HG02938 (cell line): ENCODE data around the gene STRN4.
"Not testable (repeated sequence)": the region's sequence is repeated elsewhere in the genome, so short reads cannot be mapped to it uniquely, and the experiment has no call there.

ENCODE experiments used
- ATAC-seq: cut with Tn5 transposase; IDR thresholded peaks from one replicate; pipeline ENCODE4 v1.9.1; 2021; ENCODE audit warnings: mild to moderate bottlenecking, moderate library complexity; ENCODE audit not compliant: unreplicated experiment

STRN4 gene

DNA sequence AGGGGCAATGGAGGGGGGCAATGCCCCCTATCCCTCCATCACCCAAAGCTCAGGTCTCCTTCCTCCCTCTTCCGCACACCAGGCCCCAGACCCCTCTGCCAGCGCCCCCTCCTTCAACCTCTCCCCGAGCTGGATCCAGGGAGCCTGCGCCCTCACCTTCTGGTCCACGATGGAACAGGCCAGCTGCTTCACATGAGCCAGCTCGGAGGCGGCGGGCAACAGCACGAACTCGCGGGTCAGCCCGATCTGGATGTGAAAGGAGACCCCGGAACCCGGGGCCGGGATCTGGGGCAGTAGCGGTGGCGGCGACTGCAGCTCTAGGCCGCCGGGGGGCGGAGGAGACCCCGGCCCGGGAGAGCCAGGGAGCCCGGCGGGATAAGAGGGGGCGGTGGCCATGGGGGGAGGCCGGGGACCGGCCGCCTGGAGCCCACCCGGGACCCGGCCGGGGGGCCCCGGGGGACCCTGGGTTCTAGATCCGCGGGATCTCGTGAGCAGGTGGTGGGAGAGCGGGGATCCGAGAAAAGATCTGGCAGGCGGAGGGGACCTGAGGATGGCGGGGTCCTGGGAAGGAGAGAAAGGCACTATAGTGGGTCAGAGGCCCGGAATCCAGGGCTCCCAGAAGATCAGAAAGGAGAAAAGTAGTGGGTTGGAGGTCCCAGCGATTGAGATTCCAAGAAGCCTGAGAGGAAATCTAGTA lies 30.1 kb downstream of the STRN4 start:
- ATAC-seq, result no peak

DNA sequence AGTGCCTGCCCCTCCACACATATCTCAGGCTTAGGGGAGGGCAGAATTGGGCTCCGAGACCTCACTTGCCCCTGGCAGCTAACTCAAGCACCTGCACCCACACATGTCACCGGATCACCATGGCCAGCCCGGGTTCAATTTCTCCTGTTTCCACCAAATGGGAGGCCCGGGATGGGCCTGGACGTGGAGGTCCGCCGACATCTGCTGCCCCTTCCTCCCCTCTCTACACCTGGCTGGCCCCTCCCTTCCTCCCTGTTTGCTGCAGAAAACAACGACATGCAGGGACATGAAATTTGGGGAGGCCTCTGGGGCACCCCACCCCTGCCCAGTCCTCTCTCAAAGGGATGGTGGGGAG lies 30.7 kb downstream of the STRN4 start:
- no peak for ATAC-seq

DNA sequence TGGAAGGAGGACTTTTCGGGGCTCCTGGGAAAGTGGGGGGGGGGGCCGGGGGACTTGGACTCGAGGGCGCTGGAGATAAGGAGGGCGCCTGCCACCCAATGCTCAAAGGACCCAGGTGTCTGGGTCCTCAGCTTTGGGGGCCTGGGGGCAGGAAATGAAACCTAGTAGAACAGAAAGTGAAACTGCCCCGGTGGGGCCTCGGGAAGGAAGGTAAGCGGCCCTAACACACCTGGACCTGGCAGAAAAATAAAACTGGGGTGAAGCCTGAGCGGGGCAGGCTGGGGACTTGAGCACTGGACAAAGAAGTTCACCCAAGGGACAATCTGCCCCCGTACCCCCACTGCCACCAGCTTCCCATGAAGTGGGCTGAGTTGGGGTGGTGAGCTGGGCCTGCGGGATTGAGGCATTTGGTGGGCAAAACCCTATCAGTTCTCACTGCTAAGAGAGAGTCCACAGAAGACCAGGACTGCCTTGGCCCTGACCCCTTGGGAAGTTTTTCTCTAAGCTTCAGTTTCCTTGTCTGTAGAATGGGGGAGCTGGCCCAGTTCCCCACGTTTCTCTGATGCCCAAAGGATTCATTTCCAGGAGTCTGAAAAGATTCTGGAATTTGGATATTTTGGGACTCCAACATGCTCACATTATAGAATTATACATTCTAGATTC lies 31.7 kb downstream of the STRN4 start:
- no peak for ATAC-seq

DNA sequence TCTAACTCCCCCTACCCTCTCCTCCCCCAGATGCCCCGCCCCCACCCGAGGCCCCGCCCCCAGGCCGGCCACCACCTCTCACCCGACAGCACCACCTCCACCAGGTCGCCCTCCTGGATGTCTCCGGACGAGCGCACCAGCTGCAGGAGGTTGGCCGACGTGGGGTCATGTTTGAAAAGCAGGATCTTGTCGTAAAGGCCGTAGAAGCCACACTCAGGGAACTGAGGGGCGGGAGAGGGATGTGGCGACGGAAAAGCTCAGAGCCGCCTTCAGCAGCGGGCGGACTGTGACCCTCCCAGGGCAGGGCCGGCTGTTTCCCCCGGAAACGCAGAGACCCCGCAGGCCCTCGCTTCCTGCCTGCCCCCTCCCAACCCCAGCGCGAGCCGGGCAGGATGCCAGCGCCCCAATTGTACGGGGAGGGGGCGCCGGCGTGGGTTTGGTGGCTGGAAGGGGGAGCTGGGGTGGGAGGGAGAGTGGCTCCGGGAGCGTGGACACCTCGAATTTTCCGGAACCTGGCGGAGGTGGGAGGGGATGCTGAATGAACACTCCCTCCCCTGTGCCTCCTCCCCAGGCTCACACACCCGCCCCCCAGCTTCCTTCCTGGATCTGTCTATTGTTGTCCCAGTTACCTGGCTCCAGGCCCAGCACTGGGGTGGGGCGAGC lies 32.3 kb downstream of the STRN4 start:
- no peak for ATAC-seq

DNA sequence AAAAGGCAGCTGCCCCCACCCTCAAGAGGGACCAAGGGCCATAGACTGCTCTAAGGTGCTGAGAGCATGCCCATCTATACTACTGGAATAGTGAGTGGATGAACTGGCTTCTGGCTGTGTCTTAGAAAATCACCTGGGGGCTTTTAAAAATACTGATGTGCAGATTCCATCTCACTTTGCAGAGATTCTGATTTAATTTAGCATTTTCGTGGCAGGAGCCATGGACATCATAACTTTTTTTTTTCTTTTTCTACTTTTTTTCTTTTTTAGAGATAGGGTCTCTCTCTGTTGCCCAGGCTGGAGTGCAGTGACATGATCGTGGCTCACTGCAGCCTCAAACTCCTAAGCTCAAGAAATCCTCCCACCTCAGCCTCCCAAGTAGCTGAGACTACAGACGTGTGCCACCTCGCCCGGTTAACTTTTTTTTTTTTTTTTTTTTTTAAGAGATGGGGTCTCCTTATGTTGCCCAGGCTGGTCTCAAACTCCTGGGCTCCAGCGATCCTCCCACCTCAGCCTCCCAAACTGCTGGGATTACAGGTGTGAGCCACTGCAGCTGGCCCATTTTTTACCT lies 33.4 kb downstream of the STRN4 start:
- ATAC-seq, result not testable (repeated sequence)

DNA sequence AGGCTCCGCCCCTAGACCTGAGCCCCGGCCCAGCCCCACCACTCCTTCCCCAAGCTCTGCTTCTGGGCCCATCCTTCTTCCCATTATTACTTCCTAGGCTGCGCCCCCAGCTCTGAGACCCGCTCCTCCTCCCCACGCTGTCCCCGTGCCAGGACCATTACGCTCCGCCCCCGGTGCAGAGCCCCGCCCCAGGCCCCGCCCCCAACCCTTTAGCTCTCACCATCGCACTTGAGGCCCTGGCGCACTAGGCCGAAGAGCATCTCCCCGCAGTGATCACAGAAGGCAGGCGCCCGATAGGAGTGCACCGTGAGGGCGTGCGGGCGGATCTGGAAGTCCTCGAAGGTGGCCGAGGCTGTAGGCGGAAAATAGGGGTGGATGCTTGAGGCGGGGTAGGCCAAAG lies 35.6 kb downstream of the STRN4 start:
- no peak for ATAC-seq

DNA sequence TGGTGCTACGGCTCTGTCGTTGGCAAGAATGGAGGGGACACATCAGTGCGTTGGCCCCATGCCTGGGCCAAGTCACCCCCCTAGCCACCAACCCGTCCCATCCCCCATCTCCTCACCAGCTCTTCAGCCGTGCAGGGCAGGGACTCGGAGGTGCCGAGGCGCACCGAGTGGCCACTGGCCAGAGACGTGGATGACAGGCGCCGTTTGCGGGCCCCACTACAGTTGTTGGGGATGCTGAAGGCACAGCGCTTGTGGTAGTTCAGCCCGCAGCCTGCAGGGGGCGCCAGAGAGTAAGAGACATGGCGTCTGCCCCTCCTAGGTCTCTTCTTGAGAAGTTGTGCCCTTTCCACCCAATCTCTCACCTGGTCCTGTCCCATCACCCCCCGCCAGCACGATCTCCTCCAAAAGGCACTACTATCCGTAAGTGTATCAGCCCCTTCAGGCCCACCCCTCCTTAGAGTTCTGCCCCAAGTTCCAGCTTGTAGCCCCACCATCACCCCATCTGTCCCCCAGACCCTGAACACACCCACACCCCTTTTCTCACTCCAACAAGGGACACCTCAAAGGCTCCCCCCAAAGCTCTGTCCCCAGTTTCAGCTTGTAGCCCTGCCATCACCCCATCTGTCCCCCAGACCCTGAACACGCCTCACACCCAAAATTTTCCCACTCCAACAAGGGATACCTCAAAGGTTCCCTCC lies 41.7 kb downstream of the STRN4 start:
- no peak for ATAC-seq

DNA sequence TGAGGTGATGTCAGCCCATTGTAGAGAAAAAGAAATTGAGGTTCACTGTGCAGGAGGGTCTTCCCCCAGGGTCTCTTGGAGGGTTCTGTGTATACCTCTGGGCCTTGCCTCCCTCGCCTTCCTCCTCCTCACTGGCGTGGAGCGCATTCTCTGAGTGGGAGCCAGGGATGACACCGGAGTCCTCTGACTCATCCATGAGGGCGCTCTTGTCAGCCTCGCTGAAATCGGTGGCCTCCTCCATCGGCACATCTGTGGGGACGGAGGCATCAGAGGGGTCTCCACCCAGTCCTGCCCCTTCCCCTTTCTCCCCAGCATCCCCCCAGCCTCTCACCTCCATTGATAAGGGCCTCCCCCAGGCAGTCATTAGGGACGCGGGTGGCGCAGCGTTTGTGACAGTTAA lies 45.5 kb downstream of the STRN4 start:
- no peak for ATAC-seq

DNA sequence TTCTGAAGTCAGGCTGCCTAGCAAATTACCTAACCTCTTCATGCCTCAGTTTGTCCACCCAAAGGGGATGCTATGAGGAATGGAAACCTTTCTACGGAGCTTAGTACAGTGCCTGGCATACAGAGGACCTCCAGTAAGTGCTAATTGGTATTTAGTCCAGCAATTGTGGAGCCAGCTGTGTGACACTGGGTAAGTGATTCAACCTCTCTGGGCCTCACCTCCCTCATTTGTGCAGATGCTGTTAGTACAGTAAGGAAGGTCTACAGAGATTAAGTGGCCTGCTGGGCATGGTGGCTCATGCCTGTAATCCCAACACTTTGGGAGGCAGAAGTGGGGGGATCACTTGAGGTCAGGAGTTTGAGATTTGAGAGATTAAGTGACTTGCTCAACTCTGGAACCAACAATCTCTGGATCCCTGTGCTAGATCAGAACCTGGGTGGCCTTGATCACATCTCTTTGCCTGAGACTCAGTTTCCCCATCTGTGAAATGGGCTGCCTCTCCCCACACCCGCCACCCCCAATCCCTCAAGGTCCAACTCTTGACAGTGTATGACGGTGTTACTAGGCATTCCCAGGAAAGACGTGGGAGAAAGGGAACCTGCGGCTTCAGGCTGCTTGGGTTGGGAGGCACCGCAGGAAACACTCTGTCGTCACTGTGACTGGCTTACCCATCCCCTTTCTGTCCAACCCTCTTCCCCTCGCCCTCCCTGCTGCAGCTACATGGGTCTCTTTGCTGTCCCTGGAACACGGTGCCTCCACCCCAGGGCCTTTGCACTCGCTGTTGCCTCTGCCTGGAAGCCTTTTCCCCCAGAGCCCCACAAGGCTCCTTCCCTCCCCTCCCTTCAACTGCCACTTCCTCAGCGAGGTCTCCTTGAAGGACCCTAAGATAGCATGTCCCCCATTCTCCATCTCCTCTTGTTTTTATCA lies 47.6 kb downstream of the STRN4 start:
- ATAC-seq, result no peak

DNA sequence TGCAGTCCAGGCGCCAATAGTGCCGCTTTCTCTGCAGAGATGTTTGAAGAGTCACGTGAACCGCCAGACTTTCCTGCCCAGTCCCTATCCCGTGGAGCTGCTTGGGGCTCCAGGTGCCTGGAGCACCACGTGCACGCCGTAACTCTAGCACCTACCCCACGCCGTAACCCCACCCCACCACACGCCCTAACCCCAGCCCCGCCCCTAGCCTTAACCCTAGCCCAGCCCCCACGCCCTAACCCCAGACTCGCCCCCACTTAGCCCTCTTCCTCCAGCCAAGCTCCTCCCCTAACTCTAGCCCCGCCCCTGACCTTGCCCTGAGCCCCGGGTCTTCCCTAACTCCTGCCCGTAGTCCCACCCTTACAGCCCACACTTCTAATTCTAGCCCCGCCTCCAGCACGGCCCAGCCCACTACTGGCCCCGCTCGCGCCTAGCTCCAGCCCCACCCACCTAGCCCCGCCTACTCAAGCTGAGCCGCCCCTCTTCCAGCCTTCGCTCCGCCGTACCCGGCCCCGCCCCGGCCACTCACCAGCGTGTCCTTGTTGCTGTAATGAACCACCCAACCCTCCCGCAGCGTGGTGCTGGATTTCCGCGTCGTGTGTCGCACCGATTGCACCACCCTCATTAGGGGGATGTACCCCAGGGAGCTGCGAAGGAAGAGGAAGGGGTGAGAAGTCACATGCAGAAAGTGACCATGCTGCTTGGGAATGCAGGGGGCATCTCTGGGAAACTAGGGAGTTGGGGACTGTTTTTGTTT lies 48.9 kb downstream of the STRN4 start:
- ATAC-seq, result no peak

DNA sequence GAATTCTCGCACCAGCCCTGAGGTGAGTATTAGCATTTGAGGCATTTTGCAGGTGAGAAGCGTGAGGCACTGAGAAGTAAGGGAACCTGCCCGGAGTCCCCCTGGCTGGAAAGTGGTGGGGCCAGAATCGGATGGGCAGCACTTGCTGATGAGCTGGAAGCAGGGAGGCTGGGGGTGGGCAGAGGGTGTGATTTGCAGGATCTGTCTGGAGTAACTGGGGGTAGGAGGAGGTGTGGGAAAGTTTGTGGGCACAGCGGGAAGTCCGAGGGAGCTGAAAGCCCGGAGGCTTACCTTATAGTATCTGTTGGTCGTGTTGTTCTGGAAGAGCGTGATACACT lies 49.4 kb downstream of the STRN4 start:
- no peak for ATAC-seq

DNA sequence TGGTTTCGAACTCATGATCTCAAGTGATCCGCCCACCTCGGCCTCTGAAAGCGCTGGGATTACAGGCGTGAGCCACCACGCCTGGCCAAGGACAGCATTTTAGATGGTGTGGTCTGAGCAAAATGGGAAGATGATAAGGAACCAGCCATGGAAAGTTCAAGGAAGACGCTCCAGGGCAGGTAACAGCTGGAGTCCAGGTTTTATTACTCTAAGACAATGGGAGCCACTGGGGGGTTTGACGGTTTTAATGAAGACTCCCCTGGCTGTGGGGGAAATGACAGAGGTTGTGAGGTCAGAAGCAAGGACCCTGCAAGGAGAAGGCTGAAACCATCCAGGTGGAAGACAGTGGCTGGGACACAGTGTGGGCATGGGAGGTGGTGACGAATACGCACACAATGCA lies 50.2 kb downstream of the STRN4 start:
- ATAC-seq, result no peak

DNA sequence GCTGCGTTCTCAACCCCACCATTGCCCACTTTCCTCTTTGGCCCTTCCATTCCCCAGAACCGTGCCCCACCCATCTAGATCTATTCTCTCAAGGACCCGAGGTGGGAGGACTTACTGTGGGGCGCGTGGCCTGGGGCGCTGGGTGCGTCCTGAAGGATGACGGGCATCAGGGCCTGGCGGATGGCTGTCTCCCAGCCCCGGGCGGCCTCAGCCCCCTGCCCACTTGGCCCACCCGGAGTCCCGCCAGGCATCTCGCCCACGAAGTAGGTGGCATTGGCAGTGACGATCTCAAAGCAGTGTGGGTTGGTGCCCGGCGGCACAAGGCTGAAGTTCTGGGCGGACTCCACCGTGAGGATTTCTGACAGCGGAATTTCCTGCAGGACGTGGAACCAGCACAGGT lies 52.5 kb downstream of the STRN4 start:
- ATAC-seq, result no peak

DNA sequence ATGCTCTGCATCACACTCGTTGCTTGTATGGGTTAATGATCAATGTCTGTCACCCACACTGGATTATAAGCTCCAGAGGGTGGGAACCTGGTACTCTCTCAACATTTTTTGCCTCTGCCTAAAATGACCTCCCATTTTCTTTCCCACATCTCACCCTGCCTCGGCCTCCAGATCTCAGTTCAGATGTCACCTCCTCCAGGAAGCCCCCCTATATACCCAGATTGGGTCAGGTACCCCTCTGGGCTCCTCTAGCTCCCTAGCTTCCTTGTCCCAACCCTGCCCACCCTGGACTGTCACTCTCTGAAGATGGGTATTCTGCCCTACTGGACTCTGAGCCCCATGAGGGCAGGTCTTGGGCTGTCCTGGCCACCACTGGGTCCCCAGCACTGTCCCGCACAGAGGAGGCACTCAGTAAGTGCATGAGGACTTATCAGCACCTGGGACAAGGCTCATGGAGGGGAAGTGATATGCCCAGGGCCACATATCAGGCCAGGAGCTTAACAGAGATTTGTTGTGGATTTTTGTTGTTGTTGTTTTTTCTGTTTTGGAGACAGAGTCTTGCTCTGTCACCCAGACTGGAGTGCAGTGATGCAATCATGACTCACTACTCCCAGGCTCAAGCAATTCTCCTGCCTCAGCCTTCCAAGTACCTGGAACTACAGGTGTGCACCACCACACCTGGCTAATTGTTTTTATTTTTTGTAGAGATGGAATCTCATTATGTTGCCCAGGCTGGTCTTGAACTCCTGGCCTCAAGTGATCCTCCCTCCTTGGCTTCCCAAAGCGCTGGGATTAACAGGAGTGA lies 53.1 kb downstream of the STRN4 start:
- no peak for ATAC-seq

DNA sequence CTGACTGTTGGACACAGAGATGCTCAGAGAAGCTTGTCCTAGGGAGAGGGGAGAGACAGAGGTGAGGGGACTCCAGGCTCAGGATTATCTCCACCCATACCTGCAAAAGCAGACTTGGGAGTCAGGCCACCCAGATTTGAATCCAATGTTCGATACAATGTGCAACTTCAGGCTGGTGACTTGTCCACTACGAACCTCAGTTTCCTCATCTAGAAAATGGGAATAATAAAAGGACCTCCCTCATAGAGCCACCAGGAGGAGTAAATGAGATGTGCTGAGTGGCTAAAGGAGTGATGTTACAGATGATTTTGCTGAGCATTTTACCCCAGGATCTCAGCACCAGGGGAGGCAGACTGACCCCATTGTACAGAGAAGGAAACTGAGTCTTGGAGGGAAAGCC lies 54.3 kb downstream of the STRN4 start:
- no peak for ATAC-seq

DNA sequence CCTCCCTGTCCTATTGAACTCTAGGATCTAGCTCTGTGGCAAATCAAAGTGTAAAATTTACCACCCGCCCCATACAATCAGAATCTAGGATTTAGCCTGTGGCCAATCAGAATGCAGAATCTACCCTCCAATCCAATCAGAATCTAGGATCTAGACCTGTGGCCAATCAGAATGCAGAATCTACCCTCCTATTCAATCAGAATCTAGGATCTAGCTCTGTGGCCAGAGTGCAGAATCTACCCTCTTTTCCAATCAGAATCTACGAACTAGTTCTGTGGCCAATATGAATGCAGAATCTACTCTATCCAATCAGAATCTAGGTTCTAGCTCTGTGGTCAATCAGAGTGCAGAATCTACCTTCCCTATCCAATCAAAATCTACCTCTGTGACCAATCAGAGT lies 55.1 kb downstream of the STRN4 start:
- no peak for ATAC-seq

DNA sequence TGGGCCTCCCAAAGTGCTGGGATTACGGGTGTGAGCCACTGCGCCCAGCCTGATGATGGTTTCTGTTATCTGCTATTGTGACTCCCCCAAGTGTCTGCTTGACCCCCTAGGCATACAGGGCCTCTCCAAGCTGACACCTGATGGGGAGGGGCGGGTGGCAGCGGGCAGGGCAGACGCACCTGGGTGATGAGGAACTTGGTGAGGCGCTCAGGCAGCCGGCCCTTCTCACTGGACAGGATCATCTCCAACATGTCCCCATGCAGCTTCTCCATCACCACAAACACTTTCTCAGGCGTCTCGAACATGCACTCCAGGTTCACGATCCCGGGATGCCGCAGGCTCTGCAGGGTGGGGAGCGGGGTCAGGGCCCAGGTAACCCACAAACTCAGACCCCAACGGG lies 56.9 kb downstream of the STRN4 start:
- ATAC-seq, result no peak

DNA sequence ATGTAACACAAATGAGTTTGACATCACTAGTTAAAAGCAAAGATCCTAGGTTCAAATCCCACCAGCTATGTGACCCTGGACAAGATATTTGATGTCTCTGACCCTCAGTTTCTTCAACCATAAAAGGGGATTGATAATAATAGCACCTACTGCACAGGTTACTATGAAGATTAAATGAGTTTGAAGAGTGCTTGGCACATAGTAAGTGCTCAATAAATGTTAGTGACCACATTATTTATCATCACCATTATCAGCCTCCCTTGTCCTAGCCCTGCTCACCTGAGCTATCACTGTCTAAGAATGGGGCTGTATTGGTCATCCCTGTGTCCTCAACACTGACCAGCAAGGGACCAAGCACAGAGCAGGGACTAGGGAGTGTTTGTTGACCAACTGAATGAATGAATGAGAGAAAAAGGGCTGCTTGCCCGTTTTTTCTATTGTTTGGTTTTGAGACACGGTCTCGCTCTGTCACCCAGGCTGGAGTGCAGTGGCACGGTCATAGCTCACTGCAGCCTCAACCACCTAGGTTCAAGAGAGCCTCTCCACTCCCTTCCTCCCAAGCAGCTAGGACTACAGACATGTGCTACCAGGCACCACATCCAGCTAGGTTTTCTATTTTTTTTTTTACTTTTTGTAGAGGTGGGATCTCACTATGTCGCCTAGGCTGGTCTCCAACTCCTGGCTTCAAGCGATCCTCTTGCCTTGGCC lies 58.7 kb downstream of the STRN4 start:
- ATAC-seq, result no peak
